ENCODE results near the gene HDHD5. TPM values are rescaled to one million over a fixed set of nuclear protein-coding genes. Genes with fewer than 3 reads are reported as not detected.

Gene HDHD5
- total RNA-seq, 2 donors from 2014 or later: 32.6 to 50.1 TPM

- H3K27ac ChIP-seq: no peak overlapping the region
- H3K9me3 ChIP-seq: no peaks in the 10 kb centered on the region
- H3K4me1 ChIP-seq (ENCODE audit: control insufficient read depth in 1 of 2, low read depth in 2 of 2): no peaks in the 10 kb centered on the region
- no peak for TF ChIP-seq CTCF (IDR thresholded peaks at IDR 0.05)
- no peak overlapping the region for H3K4me3 ChIP-seq
- no peak for DNase-seq (ENCODE audit: low spot score)
- H3K27me3 ChIP-seq (replicated peaks; ENCODE audit: insufficient read depth): no peaks in the 10 kb centered on the region
- no peak for ATAC-seq (ENCODE audit: insufficient number of reproducible peaks, low FRiP score, low read depth)
- H3K36me3 ChIP-seq: peaks cover 44% of the 10 kb centered on the region
These were observed 50.6 kb downstream of the HDHD5 start for GRCh38 chr22:17108256-17109112.

- peaks cover 53% of the 10 kb centered on the region for H3K36me3 ChIP-seq
- H3K4me3 ChIP-seq: no peak overlapping the region
- no peak for ATAC-seq (ENCODE audit: insufficient number of reproducible peaks, low FRiP score, low read depth)
- DNase-seq (ENCODE audit: low spot score): no peak
- no peaks in the 10 kb centered on the region for H3K27me3 ChIP-seq (replicated peaks; ENCODE audit: insufficient read depth)
- no peaks in the 10 kb centered on the region for H3K4me1 ChIP-seq (ENCODE audit: control insufficient read depth in 1 of 2, low read depth in 2 of 2)
- H3K27ac ChIP-seq: no peak overlapping the region
- TF ChIP-seq CTCF (IDR thresholded peaks at IDR 0.05): no peak
- no peaks in the 10 kb centered on the region for H3K9me3 ChIP-seq
These were observed 51.6 kb downstream of the HDHD5 start for GRCh38 chr22:17107547-17107810.

- Histone ChIP-seq H3K4me1 (ENCODE audit: control insufficient read depth in 1 of 2, low read depth in 2 of 2) (no peaks in the 10 kb centered on the region), H3K9me3 (no peaks in the 10 kb centered on the region), H3K27me3 (replicated peaks; ENCODE audit: insufficient read depth) (no peaks in the 10 kb centered on the region), H3K27ac (no peak overlapping the region), H3K4me3 (no peak overlapping the region), H3K36me3 (peaks cover 58% of the 10 kb centered on the region)
- DNase-seq (ENCODE audit: low spot score) (no peak), ATAC-seq (ENCODE audit: insufficient number of reproducible peaks, low FRiP score, low read depth) (no peak)
- TF ChIP-seq CTCF (IDR thresholded peaks at IDR 0.05): no peak
These were observed 52.1 kb downstream of the HDHD5 start for GRCh38 chr22:17106785-17107546.

- DNase-seq (ENCODE audit: low spot score) (no peak), ATAC-seq (ENCODE audit: insufficient number of reproducible peaks, low FRiP score, low read depth) (no peak)
- TF ChIP-seq CTCF (IDR thresholded peaks at IDR 0.05): no peak
- Histone ChIP-seq H3K4me3 (no peak overlapping the region), H3K9me3 (no peaks in the 10 kb centered on the region), H3K36me3 (peaks cover 65% of the 10 kb centered on the region), H3K4me1 (ENCODE audit: control insufficient read depth in 1 of 2, low read depth in 2 of 2) (no peaks in the 10 kb centered on the region), H3K27me3 (replicated peaks; ENCODE audit: insufficient read depth) (no peaks in the 10 kb centered on the region), H3K27ac (no peak overlapping the region)
These were observed 52.8 kb downstream of the HDHD5 start for GRCh38 chr22:17106161-17106784.

Data from thoracic aorta (tissue), 2 donors.